Neuronal stem cell (in vitro differentiated cells): ENCODE data around the gene SMAP1.

Experiments used
- DNase-seq: peaks from one replicate; pipeline ENCODE4 v3.0.0-alpha.2; 2013; ENCODE audit warnings: low spot score
- H2AFZ ChIP-seq: one replicate; pipeline ENCODE4 v1.6.1; 2013; ENCODE audit warnings: mild to moderate bottlenecking, low read length, inconsistent platforms
- H2AK5ac ChIP-seq: 2 replicates; pipeline ENCODE4 v1.6.1; 2013; ENCODE audit warnings: low read depth, mild to moderate bottlenecking, inconsistent platforms, low read length, moderate library complexity, mixed read lengths
- H2BK120ac ChIP-seq: 2 replicates; pipeline ENCODE4 v1.6.1; 2013; ENCODE audit warnings: low read depth, mild to moderate bottlenecking, inconsistent platforms, low read length, moderate library complexity, mixed read lengths
- H2BK12ac ChIP-seq: one replicate; pipeline ENCODE4 v1.6.1; 2013; ENCODE audit warnings: low read length, inconsistent platforms
- H2BK15ac ChIP-seq: 2 replicates; pipeline ENCODE4 v1.6.1; 2013; ENCODE audit warnings: mild to moderate bottlenecking, low read length, inconsistent platforms, mixed read lengths
- H2BK5ac ChIP-seq: one replicate; pipeline ENCODE4 v1.6.1; 2013; ENCODE audit warnings: inconsistent platforms, mild to moderate bottlenecking, low read length, moderate library complexity
- H3K14ac ChIP-seq: one replicate; pipeline ENCODE4 v1.6.1; 2013; ENCODE audit warnings: low read length, inconsistent platforms
- H3K18ac ChIP-seq: 2 replicates; pipeline ENCODE4 v1.6.1; 2013; ENCODE audit warnings: low read length, inconsistent platforms
- H3K23ac ChIP-seq: 2 replicates; pipeline ENCODE4 v1.6.1; 2013; ENCODE audit warnings: low read depth, mild to moderate bottlenecking, mixed read lengths, low read length, inconsistent platforms; ENCODE audit not compliant: poor library complexity
- H3K27ac ChIP-seq: replicated peaks from 3 replicates; pipeline ENCODE4 v1.5.1; 2013; ENCODE audit warnings: low read length, inconsistent platforms
- H3K27me3 ChIP-seq, 3 experiments: 2 replicates each; pipeline ENCODE4 v1.6.1; 2013; ENCODE audit warnings: low read length in 3 of 3, mild to moderate bottlenecking in 2 of 3, inconsistent platforms in 1 of 3, low read depth in 1 of 3, mixed read lengths in 1 of 3, moderate library complexity in 1 of 3; ENCODE audit not compliant: control insufficient read depth in 3 of 3, insufficient read depth in 3 of 3
- H3K36me3 ChIP-seq, 2 donors: replicated peaks in 1 of 2; 2 replicates each; pipeline ENCODE4 v1.6.1; 2013; ENCODE audit warnings: low read length in 2 of 2; ENCODE audit not compliant: control insufficient read depth in 2 of 2, insufficient read depth in 2 of 2
- H3K4ac ChIP-seq: 2 replicates; pipeline ENCODE4 v1.6.1; 2013; ENCODE audit warnings: inconsistent platforms, mild to moderate bottlenecking, low read length, moderate library complexity
- H3K4me1 ChIP-seq, 2 donors: 1 replicate in 1 of 2; 2 replicates in 1 of 2; pipeline ENCODE4 v1.6.1; 2013; ENCODE audit warnings: low read length in 2 of 2, low read depth in 1 of 2; ENCODE audit not compliant: control insufficient read depth in 2 of 2, insufficient read depth in 1 of 2
- H3K4me2 ChIP-seq: one replicate; pipeline ENCODE4 v1.6.1; 2013; ENCODE audit warnings: mild to moderate bottlenecking, low read length, inconsistent platforms; ENCODE audit not compliant: insufficient read depth, poor library complexity, severe bottlenecking
- H3K4me3 ChIP-seq, 2 donors: 2 replicates each; pipeline ENCODE4 v1.5.1; 2013; ENCODE audit warnings: low read length in 2 of 2, mild to moderate bottlenecking in 2 of 2, inconsistent platforms in 1 of 2, moderate library complexity in 1 of 2
- H3K79me1 ChIP-seq: one replicate; pipeline ENCODE4 v1.6.1; 2013; ENCODE audit warnings: low read depth, mild to moderate bottlenecking, inconsistent platforms, low read length, moderate library complexity
- H3K9ac ChIP-seq: one replicate; pipeline ENCODE4 v1.6.1; 2013; ENCODE audit warnings: mild to moderate bottlenecking, low read depth, low read length, inconsistent platforms; ENCODE audit not compliant: poor library complexity
- H3K9me3 ChIP-seq, 2 donors: replicated peaks in 1 of 2; 2 replicates each; pipeline versions ENCODE3 to v1.6.1; 2013; ENCODE audit warnings: low read length in 2 of 2, mild to moderate bottlenecking in 2 of 2, inconsistent platforms in 1 of 2, low read depth in 1 of 2, mixed read lengths in 1 of 2, moderate library complexity in 1 of 2; ENCODE audit not compliant: control insufficient read depth in 2 of 2, insufficient read depth in 1 of 2
- H4K8ac ChIP-seq: one replicate; pipeline ENCODE4 v1.6.1; 2013; ENCODE audit warnings: low read depth, mild to moderate bottlenecking, inconsistent platforms, low read length, moderate library complexity
- H4K91ac ChIP-seq: one replicate; pipeline ENCODE4 v1.6.1; 2013; ENCODE audit warnings: low read length, low read depth, mild to moderate bottlenecking, inconsistent platforms; ENCODE audit not compliant: poor library complexity
- WGBS, 2 donors: extraction: QIAGEN DNeasy Blood & Tissue Kit; methylation state at CpG; one replicate each; pipeline ENCODE4 v1.1.7; 2013; ENCODE audit warnings: missing lambda C conversion rate in 2 of 2, mixed read lengths in 1 of 2; ENCODE audit not compliant: insufficient read length in 2 of 2, insufficient replicate concordance in 1 of 2; ENCODE audit errors: extremely low coverage in 2 of 2; 5-methylcytosine and 5-hydroxymethylcytosine counted together

The SMAP1 gene

GRCh38 chr6:70685494-70686180 lies 18.0 kb downstream of the SMAP1 start:
- Histone ChIP-seq H3K9me3 (no peaks in the 10 kb centered on the region), H4K91ac (no peak overlapping the region), H3K4me1 (no peaks in the 10 kb centered on the region)

DNA sequence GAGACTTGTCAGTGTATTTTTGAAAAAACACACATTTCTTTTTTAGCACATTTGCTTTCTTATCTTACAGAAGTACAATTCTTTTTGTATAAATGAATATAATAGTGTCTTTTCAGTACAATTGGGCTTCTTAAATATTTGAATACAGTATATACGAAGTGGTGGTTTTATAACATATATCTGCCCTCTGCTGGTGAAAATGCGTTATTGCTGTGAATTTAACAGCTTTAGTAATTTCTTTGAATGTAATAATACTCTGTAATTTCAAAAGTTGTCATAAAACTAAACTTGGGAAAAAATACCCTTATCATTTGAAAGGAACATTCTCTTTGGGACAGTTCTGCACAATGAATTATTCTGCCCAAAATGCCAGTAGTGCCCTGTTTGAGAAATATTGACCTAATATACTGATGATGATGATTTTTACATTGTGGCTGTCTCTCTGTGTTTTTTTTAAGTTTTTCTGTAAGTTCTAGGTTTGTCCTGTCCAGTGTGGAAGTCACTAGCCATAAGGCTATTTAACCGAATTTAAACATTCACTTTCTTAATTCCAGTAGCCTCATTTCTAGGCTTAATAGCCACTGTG lies 19.0 kb downstream of the SMAP1 start:
- H4K8ac ChIP-seq: no peak overlapping the region
- H3K23ac ChIP-seq: no peak overlapping the region
- no peak overlapping the region for H3K4ac ChIP-seq
- H3K14ac ChIP-seq: no peak overlapping the region
- no peaks in the 10 kb centered on the region for H3K27me3 ChIP-seq
- no peak overlapping the region for H2BK120ac ChIP-seq
- no peak overlapping the region for H2AFZ ChIP-seq
- no peaks in the 10 kb centered on the region for H3K79me1 ChIP-seq
- no CpG with 5 or more reads among the region's 3 CpGs for WGBS, 2 donors
- H3K4me1 ChIP-seq: no peaks in the 10 kb centered on the region
- H2BK12ac ChIP-seq: no peak overlapping the region
- no peak overlapping the region for H2BK5ac ChIP-seq
- DNase-seq: no peak
- no peak overlapping the region for H3K18ac ChIP-seq
- no peak overlapping the region for H2BK15ac ChIP-seq
- peaks cover 0 to 5% of the 10 kb centered on the region in 2 donors for H3K9me3 ChIP-seq
- no peak overlapping the region for H3K4me2 ChIP-seq
- H3K27ac ChIP-seq: no peak overlapping the region
- H3K4me3 ChIP-seq: no peak overlapping the region
- no peak overlapping the region for H2AK5ac ChIP-seq
- H3K9ac ChIP-seq: no peak overlapping the region
- H4K91ac ChIP-seq: no peak overlapping the region
- no peaks in the 10 kb centered on the region for H3K36me3 ChIP-seq

More at GRCh38 chr6:70685494-70686180, 18.0 kb downstream of the SMAP1 start:
- Histone ChIP-seq H4K8ac (no peak overlapping the region), H3K4ac (no peak overlapping the region), H3K79me1 (peaks cover 1% of the 10 kb centered on the region), H3K23ac (no peak overlapping the region), H3K27ac (no peak overlapping the region), H3K14ac (no peak overlapping the region), H3K9ac (no peak overlapping the region), H2AFZ (no peak overlapping the region), H2BK15ac (no peak overlapping the region), H3K4me2 (no peak overlapping the region), H3K18ac (no peak overlapping the region), H2BK5ac (no peak overlapping the region), H3K27me3 (no peaks in the 10 kb centered on the region), H2AK5ac (no peak overlapping the region), H3K4me3 (no peak overlapping the region), H2BK120ac (no peak overlapping the region), H3K36me3 (no peaks in the 10 kb centered on the region), H2BK12ac (no peak overlapping the region)
- no CpG with 5 or more reads among the region's 4 CpGs for WGBS, 2 donors
- DNase-seq: no peak

DNA sequence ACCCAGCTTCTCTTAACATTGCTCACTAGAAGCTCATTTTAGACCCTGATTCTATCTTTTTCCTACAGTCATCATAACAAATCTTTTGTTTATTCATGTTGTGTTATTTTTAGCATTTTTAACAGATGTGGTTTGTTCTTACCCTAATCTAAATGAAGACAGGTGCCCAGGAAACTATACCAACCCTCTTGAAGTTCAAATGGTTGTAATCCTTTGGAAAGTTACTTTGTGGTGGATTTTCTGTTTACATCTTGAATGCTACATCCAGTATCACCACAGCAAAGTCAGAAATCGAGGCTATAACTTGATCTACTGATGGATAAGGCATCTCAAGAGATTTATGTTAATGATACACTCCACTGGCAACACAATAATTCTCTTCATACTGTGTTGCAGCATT lies 26.2 kb downstream of the SMAP1 start:
- H2BK5ac ChIP-seq: no peak overlapping the region
- no peak overlapping the region for H3K4ac ChIP-seq
- no peaks in the 10 kb centered on the region for H3K4me1 ChIP-seq
- H3K18ac ChIP-seq: no peak overlapping the region
- H3K27me3 ChIP-seq: no peaks in the 10 kb centered on the region
- no peak overlapping the region for H3K23ac ChIP-seq
- H2BK120ac ChIP-seq: no peak overlapping the region
- no peak overlapping the region for H4K91ac ChIP-seq
- H3K27ac ChIP-seq: no peak overlapping the region
- H3K4me2 ChIP-seq: no peak overlapping the region
- whole genome bisulfite sequencing, 2 donors: no CpG with 5 or more reads among the region's 1 CpG
- peaks cover 0 to 13% of the 10 kb centered on the region in 2 donors for H3K9me3 ChIP-seq
- H2AK5ac ChIP-seq: no peak overlapping the region
- H4K8ac ChIP-seq: no peak overlapping the region
- no peak overlapping the region for H3K14ac ChIP-seq
- no peak overlapping the region for H2BK12ac ChIP-seq
- no peaks in the 10 kb centered on the region for H3K36me3 ChIP-seq
- H3K4me3 ChIP-seq: no peak overlapping the region
- H3K9ac ChIP-seq: no peak overlapping the region
- no peak for DNase-seq
- no peak overlapping the region for H2AFZ ChIP-seq
- no peak overlapping the region for H2BK15ac ChIP-seq
- no peaks in the 10 kb centered on the region for H3K79me1 ChIP-seq

GRCh38 chr6:70694371-70694770 lies 26.7 kb downstream of the SMAP1 start:
- Histone ChIP-seq H3K23ac (no peak overlapping the region), H2BK5ac (no peak overlapping the region), H3K9me3 (peaks cover 0 to 13% of the 10 kb centered on the region in 2 donors), H3K27ac (no peak overlapping the region), H2BK15ac (no peak overlapping the region), H2AFZ (no peak overlapping the region), H3K18ac (no peak overlapping the region), H3K79me1 (peaks cover 2% of the 10 kb centered on the region), H2BK120ac (no peak overlapping the region), H3K9ac (no peak overlapping the region), H3K4me2 (no peak overlapping the region), H3K27me3 (no peaks in the 10 kb centered on the region), H4K91ac (no peak overlapping the region), H3K4me3 (no peak overlapping the region), H3K4me1 (no peaks in the 10 kb centered on the region), H4K8ac (no peak overlapping the region), H2AK5ac (no peak overlapping the region), H3K4ac (no peak overlapping the region), H2BK12ac (no peak overlapping the region), H3K36me3 (no peaks in the 10 kb centered on the region), H3K14ac (no peak overlapping the region)
- DNase-seq: no peak
- WGBS, 2 donors: no CpG with 5 or more reads among the region's 1 CpG
